Glomerular visceral epithelial cell (primary cell): ENCODE results near the gene DHRSX.
A peak's percentile ranks its signal among the peaks of the same experiment; 100 is the strongest.
"Not testable (repeated sequence)": the region's sequence is repeated elsewhere in the genome, so short reads cannot be mapped to it uniquely, and the experiment has no call there.

ENCODE experiments used
- DNase-seq: peaks from one replicate; pipeline ENCODE4 v3.0.0-alpha.2; 2016; ENCODE audit errors: extremely low spot score

Gene DHRSX

GRCh38 chrX:2318371-2318770 is 182.4 kb downstream of the DHRSX start:
- DNase-seq, result no peak

- DNase-seq, result no peak
These were observed 183.2 kb downstream of the DHRSX start for GRCh38 chrX:2317527-2318055.

- no peak for DNase-seq
These were observed 184.2 kb downstream of the DHRSX start for GRCh38 chrX:2316534-2316933.

GRCh38 chrX:2315434-2315833 is 185.3 kb downstream of the DHRSX start:
- no peak for DNase-seq

GRCh38 chrX:2314831-2315365 is 185.9 kb downstream of the DHRSX start:
- peak; percentile 40 for DNase-seq

GRCh38 chrX:2313864-2314640 is 186.7 kb downstream of the DHRSX start:
- no peak for DNase-seq

GRCh38 chrX:2312061-2312591 is 188.7 kb downstream of the DHRSX start:
- DNase-seq, result not testable (repeated sequence)

- DNase-seq, result no peak
These were observed 189.3 kb downstream of the DHRSX start for GRCh38 chrX:2311501-2311900.

GRCh38 chrX:2301901-2302300 is 198.9 kb downstream of the DHRSX start:
- DNase-seq, result no peak

GRCh38 chrX:2299871-2300270 is 200.9 kb downstream of the DHRSX start:
- DNase-seq, result no peak

- no peak for DNase-seq
These were observed 214.0 kb downstream of the DHRSX start for GRCh38 chrX:2286731-2287130.

- DNase-seq, result no peak
These were observed 216.2 kb downstream of the DHRSX start for GRCh38 chrX:2284601-2285000.

GRCh38 chrX:2284133-2284532 is 216.6 kb downstream of the DHRSX start:
- DNase-seq, result no peak

- DNase-seq, result no peak
These were observed 217.5 kb downstream of the DHRSX start for GRCh38 chrX:2283111-2283859.

GRCh38 chrX:2282490-2283090 is 218.2 kb downstream of the DHRSX start:
- DNase-seq, result no peak

- DNase-seq, result no peak
These were observed 228.4 kb downstream of the DHRSX start for GRCh38 chrX:2272337-2272736.

GRCh38 chrX:2271595-2271994 is 229.2 kb downstream of the DHRSX start:
- not testable (repeated sequence) for DNase-seq

- DNase-seq, result not testable (repeated sequence)
These were observed 230.0 kb downstream of the DHRSX start for GRCh38 chrX:2270783-2271182.

- DNase-seq, result no peak
These were observed 232.9 kb downstream of the DHRSX start for GRCh38 chrX:2267890-2268289.

- DNase-seq, result no peak
These were observed 234.1 kb downstream of the DHRSX start for GRCh38 chrX:2266445-2267349.
